COLO668 (cell line): ENCODE measurements around the gene IER5.

ENCODE experiments used
- DNase-seq: peaks from one replicate; lab custom pipeline; 2025; ENCODE audit not compliant: unreplicated experiment; lab: John Stamatoyannopoulos, UW

The IER5 gene

GRCh38 chr1:181076852-181077251 lies 11.6 kb upstream of the IER5 start:
- no peak for DNase-seq

DNA sequence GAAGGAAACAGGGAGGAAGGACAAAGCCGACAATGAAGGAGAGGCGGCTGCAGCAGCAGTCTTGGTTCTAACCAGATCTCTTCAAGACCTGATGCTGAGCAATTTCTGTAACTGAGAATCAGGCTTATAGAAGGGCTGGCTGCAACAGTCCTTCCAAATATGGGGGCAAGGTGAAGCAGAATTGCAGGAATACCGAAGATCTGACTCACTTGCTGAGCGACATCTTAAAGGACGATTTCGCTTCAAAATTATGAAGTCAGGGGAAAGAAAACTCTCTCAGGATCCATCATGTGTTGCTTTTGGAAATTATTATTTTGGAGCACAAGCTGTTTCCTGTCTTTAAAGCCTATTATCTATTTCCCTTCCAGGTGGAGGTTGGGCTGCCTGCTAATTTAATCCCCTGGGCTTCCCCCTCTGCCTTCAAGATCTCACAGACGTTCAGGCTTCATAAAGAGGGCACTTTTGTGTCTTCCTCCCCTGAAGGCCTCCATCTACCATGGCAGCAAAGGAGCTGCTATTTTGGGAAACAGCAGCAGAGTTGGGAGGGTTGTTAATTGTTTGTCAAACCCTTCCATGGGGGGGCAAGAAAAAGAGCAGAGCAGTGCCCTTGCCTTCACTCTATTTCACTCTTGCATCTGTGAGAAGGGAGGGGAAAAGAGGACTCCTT lies 10.8 kb upstream of the IER5 start:
- no peak for DNase-seq

GRCh38 chr1:181079382-181079781 lies 9.1 kb upstream of the IER5 start:
- no peak for DNase-seq

DNA sequence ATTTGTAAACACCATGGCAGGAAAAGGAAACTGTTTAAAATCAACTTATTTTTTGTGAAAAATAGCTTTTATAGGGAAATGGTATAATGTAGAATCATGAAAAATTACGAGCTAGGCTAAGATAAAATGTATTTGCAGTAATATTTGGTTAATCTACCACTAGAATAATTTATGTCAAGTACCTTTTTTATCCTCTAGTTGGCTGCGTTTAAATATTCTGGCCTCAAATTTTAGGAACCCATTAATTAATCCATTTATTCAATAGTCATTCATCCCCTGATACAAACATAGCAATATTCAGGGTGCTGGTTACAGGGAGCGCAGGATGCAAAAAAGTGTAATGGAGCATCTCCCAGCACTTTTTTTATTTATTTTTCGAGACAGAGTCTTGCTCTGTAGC lies 8.6 kb upstream of the IER5 start:
- no peak for DNase-seq

- DNase-seq, result no peak
These were observed 7.9 kb upstream of the IER5 start for GRCh38 chr1:181080556-181080955.

DNA sequence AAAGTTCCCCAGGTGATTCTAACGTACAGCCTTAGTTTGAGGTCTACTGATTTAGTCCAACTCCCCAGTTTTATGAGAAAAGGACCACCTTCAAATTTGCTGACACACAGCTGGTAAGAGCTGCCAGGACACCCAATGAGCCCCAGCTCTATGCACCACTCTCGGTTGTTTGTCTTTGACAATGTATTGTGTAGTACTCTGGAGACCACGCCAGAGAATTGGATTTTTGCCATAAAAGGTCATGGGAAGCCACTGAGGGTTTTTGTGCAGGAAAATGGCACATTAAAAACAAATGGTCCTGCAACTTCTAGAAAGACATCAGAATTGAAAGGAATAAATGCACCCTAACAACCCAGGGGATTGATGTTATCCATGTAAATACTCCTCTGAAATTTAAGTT lies 7.1 kb upstream of the IER5 start:
- no peak for DNase-seq

- peak; percentile 72 for DNase-seq
These were observed 4.5 kb upstream of the IER5 start for GRCh38 chr1:181083842-181084605.

GRCh38 chr1:181084606-181084969 lies 3.9 kb upstream of the IER5 start:
- no peak for DNase-seq

GRCh38 chr1:181086091-181086490 lies 2.4 kb upstream of the IER5 start:
- DNase-seq, result no peak

DNA sequence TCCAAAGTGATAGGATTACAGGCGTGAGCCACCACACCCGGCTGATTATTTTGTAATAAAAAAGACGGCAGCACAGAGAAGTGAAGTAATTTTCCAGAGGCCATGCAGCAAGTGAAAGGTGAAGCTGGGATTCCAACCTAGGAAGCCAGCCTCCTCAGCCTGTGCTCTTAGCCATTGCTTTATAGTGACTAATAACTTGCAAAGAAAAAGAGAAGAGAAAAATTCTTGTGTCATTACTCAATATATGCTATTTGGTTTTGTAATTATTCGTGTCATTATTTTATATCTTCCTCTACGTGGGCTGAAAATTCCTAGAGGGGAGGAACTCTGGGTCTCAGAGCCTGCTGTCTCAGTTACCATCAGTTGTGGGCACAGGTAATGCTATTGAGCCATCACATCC lies 1.6 kb upstream of the IER5 start:
- DNase-seq, result no peak

DNA sequence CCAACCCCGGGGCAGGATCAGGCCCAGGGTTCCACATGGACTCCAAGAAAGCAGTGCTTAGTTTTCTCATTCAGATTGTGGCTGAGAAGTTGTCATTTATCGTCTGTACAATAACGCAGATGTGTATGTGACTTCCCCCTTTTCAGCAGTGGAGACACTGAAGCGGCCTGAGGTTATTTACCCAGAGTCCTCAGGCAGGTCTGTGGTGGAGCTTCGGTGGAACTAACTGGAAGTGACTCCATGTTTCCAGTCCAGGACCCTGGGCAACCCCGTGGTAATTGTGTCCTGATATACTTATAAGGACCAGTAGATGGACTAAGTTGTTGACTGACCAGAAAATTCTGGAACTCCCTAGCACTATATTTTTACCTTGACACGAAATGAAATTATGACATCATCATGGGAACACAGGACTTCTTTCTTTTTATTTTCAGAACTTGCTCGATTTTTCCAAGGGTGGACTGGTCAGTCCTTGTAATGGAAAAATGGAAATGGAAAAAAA lies 1.0 kb upstream of the IER5 start:
- DNase-seq, result no peak

GRCh38 chr1:181089017-181089675 lies 646 bp downstream of the IER5 start:
- DNase-seq, result peak; percentile 79

GRCh38 chr1:181089676-181090544 lies 1.4 kb downstream of the IER5 start:
- DNase-seq, result peak; percentile 82

DNA sequence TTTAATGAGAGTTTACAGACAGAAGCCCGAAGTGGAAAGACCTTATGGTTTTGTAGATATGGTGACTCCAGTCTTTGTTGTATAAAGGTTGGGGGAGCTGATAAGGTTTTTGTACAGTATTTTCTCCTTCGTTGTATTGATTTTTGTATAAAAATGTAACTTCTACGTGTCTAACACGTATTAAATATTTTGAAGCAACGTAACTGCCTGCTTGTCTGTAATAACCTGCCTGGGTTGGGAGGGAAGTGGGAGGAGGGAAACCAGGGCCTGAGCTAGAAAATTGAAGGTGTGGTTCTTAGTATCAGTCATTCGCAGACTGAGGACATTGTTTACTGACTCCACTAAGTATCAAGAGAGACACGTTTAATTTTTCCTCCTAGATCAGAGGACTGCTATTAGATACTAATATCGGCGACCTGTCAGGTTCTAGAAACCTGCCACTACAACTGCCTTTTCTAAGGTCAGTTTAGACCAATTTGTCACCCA lies 2.2 kb downstream of the IER5 start:
- no peak for DNase-seq

DNA sequence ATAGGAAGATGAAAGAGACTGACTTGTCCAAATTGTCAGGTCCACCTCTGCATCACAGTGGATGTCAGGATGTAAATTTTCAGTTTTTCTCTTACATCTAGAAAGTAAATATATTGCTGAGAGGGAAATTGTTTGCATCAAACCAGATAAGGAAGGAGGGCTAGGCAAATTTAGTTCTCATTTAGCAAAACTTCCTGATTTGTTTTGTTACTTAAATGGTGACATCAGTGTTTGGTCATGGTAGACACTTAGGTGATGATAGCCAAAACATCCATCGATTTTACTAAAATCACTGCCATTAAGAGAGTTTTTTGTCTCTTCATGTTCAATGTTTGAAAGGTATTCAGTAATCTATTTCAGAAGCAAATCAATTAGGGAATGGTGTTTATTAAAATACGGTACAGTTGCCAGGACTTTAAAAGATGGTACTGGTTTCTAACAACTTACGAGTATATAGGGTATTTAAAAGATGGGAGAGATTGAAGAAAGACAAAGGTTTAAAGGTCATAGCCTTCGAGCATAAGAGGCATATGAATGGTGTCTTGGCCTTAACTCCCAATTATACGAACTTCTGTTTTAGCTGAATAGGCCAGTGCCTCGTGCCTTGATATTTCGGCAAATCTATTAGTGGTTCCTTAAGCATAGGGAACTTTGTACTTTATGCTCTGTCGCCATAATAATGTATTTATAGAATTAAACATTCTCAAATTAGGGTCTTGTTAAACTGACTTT lies 3.0 kb downstream of the IER5 start:
- no peak for DNase-seq

- DNase-seq, result no peak
These were observed 3.6 kb downstream of the IER5 start for GRCh38 chr1:181092056-181092455.

DNA sequence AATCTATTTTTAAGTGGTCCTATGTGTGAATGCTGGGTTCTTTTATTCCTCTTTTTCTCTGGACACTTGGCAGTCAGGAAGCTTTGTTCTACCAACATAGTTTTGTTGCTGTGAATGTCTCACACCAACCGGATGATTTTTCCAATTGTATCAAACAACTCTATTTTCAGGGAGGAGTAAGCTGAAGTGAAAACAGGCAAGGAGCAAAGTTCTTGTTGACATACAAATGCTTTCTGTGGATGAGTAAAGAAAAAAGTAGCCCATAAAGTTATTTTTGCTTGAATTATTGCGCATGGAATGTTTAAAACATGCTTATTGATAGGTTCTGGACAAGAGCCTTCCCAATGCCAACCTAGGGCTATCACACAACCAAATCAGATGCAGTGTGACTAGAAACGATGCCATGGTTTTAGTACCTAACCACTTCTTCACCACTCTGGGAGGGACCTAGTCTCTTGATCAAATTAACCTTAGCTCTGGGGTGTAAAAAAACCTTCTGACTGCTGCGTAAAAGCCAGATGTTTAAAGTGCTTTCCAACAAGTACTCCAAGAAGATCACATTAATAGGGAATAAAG lies 4.5 kb downstream of the IER5 start:
- no peak for DNase-seq

DNA sequence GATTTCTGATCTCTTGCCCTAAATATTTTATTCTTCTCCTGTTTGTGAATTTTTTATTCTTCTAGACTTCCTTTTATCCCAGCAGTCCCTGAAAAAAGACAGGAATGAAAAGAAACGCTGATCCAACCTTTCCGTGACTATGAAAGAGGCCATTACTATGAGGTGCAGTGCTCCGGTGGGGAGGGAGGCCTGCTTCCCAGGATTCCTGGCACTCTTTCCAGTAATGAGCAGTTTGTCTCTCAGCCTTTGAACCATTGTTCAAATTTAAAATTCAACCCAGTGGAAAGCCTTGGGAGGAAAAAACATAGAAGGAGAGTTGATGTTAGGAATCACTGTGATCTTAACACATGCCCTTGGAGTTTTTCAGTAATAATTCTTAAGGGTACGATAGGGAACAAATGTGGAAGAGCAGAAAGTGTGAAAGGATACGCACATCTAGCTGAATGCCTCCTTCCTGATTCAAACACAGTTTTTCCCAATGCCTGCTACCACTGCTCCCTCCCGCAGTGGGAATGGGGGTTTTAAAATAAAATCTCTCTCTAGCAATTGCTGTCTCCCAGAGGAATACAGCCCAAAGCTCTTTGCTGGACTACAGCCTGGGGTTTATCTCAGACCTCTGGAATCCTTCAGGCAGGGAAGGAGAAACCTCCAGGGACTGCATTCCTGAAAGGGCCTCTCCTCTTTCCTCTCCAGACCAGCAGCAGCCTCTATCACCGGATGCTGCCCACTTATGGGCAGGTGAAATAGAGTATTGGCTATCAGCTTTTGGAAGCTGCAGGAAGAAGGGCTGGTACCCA lies 6.1 kb downstream of the IER5 start:
- DNase-seq, result no peak

GRCh38 chr1:181095260-181095659 lies 6.8 kb downstream of the IER5 start:
- no peak for DNase-seq
